ENCODE data around the gene PROCA1.
A peak's percentile ranks its signal among the peaks of the same experiment; 100 is the strongest.
"Not testable (repeated sequence)": the region's sequence is repeated elsewhere in the genome, so short reads cannot be mapped to it uniquely, and the experiment has no call there.

The PROCA1 gene

DNA sequence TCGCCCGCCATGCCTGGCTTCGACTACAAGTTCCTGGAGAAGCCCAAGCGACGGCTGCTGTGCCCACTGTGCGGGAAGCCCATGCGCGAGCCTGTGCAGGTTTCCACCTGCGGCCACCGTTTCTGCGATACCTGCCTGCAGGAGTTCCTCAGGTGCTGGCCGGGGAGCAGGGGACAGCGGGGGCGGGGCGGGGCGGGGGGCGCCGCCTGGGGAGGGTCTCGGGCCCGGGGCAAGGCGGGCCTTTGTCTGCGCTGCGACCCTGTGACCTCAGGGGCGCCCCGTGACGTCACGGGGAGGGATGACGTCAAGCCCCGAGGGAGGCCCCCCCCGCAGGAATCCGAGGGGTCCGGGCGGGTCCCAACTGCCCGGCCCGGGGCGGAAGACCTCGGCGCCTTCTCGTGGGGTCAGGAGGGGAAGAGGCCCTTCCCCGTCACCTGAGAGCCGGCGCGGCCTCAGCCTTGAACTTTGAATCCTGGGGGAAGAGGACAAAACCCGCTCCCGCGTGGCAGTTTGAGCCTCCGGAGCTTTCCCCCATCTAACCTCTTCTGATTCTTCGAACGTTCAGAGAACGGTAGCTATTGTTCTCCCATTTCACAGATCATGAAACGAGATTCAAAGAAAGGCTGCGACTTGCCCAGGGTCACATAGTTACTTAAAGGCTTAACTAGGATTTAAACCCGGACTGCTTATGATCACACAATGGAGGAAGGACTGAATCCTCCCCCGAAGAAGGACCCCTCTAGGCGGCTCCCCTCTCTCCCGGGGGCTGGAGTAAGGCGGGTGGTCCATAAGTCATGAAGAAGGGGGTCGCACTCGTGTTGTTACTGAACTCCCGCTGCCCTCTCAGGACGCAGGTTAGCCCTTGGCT, 32.6 kb upstream of the PROCA1 start:
- DNase-seq (ENCODE audit: low spot score): peak; percentile 24

DNA sequence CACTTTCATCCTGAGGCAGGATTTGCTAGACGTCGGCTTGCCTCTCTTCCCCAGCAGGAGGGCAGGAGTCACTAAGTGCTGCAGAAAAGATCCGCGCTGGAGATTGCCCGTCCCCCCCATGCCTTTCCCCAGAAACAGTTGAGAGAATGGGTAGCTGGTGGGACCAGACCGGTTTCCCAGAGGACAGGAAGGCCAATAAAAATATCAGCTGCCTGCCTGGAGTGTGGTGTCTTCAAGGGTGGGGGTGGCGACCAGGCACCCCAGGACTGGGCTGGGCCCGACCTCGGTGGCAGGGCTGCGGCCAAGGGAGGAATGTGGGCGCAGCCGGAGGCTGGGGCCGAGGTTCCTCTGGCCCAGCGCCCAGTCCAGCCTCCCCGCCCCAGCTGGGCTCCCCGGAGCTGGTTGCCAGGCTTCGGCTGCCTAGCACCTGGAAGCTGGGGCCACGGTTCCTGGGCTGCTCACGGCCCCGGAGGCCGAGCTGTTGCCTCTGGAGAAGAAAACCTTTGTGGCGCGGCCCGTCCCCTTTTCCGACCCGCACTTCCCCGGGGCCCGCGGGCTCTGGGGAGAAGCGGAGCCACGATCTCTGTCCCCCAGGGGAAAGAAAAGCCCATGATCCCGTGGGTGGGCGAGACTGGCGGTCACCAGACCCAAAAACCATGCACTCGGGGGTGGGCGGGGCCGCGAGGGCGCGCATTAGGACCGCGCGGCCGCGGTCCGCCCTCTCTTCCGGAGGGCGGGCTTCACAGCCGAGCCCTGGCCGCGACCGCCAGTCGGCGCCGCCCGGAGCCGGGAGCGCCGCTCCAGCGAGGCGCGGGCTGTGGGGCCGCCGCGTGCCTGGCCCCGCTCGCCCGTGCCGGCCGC, 31.8 kb upstream of the PROCA1 start, which contains the start of gene TRAF4:
TSS of gene TRAF4 (plus strand) at position 769 of the 861 bp plus-strand sequence. CDS start 102 bp downstream, outside the sequence.
- peak; percentile 81 for DNase-seq (ENCODE audit: low spot score)

DNA sequence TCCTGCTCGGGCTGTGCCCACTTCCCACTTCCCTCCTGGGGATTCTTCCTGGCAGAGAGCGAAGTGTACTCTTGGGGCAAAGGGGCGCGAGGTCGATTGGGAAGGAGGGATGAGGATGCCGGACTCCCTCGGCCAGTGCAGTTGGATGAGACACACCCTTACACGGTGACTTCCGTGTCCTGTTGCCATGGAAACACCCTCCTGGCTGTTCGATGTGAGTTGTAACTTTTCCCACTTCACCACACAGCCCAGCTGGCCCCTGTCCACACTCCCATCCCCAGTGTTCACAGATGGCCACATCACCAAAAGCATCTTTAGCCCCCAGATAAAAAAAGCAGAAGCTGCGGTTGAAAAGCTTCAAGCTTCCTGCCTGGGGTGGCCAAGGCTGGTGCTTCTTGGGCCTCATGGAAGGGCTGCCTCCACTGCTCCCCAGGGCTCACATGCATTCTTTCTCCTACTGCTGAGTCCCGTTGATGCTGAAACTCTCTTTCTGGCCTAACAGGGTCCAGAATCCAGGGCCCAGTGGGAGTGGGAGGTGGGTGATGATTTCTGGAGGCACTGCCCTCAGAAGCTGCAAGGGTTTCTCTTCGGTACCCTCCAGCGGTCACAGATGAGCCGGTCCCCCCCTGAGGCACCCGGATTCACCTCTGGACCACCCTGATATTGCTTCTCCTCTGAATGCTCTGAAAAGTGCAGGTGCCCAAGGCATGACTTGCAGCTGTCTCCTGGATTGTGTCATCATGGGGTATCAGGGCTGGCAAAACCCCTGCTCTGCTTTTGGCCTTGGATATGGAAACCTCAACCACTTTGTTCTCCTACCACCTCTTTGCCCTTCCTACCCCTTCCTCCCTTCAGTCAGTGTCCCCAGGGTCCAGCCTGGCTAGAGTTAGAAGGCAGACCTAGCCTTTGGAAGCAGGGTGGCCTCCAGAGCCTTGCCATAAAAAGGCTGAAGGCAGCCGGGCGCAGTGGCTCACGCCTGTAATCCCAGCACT, 30.0 kb upstream of the PROCA1 start:
- no peak for DNase-seq (ENCODE audit: low spot score)

DNA sequence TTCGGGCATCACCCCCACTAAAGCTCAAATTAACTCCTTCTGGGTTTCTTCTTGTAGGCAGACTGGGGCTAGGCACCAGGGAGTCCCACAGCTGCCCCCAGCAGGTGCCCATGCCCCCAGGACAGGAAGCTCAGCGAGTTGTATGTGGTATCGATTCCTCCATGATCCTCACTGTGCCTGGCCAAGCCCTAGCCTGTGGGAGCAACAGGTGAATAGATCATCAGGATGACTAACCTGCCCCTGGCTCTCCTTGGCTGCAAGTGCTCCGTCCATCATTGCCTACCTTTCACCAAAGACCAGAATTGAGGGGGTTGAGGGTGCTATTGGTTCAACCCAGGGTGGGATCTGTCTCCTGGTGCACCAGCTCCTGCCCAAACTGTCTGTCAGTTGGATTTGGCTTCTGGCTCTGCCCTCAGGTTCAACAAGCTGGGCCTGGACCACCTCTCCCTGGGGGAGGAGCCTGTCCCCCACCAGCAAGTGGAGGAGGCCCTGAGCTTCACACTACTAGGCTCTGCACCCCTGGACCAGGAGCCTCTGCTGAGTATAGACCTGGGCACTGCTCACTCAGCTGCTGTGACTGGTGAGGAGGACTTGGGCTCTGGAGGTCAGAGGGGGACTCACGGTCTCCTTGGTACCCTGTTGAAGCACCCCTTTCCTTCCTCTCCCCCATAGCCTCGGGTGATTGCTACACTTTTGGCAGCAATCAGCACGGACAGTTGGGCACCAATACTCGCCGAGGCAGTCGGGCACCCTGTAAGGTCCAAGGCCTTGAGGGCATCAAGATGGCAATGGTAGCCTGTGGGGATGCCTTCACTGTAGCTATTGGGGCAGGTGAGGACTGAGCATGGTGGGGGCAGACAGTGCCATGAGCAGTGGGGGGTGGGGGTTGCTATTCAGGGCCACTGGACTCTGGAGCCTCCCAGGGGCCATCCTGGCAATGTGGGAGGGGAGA, 29.0 kb upstream of the PROCA1 start:
- no peak for DNase-seq (ENCODE audit: low spot score)

DNA sequence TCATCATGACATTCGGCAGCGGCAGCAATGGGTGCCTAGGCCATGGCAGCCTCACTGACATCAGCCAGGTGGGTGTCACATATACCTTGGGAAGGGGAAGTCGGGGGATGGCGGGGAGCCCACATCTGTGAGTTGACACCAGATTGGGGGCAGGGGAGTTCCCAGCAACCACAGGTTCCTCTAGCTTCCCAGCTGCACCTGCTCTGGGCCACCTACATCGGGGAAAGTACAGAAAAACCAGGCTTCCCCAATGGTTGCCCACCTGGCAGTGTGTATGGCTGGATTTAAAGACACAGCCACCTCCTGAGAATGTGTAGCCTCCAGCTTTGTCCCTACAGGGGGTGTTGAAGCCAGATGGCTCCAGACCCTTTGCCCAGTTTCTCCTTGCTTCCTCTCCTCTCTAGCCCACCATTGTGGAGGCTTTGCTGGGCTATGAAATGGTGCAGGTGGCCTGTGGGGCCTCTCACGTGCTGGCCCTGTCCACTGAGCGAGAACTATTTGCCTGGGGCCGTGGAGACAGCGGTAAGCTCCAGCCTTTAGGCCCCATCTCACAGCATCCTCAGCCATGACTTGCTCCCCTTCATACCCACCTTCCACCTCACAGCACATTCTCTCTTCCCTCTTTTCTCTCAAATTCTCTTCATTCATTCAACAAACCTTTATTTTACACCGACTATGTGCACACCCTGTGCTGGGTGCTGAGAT, 27.1 kb upstream of the PROCA1 start:
- no peak for DNase-seq (ENCODE audit: low spot score)

DNA sequence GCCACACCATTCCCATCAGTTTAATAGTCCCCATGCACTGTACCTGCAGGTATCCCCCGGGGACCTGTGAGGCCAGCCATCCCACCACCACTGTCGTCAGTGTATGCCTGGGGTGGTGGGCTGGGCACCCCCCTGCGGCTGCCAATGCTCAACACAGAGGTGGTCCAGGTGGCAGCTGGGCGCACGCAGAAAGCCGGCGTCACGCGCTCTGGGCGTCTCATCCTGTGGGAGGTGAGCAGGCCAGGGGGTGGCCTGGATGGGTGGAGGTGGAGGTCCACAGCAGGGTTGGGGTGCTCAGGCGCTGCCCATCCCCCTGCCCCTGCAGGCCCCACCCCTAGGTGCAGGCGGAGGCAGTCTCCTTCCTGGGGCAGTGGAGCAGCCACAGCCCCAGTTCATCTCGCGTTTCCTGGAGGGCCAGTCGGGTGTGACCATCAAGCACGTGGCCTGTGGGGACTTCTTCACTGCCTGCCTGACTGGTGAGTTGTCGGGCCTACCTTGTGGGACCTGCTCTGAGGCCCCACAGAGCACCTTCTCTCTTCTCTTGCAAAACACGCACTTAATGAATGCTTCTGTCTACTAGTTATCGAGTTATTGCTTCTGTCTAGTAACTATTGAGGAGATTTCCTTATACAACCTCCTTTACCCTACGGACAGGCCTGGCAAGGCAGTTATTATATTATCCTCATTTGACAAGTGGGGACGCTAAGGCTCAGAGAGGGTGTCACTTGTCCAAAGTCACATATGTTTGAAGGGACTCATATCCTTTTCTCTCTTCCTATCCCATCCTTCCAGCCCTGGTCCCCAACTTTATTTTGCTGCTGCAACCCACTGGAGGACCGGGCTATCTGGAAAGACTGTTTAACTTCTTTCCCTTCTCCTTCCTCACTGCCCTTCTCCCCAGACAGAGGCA, 26.3 kb upstream of the PROCA1 start:
- no peak for DNase-seq (ENCODE audit: low spot score)

DNA sequence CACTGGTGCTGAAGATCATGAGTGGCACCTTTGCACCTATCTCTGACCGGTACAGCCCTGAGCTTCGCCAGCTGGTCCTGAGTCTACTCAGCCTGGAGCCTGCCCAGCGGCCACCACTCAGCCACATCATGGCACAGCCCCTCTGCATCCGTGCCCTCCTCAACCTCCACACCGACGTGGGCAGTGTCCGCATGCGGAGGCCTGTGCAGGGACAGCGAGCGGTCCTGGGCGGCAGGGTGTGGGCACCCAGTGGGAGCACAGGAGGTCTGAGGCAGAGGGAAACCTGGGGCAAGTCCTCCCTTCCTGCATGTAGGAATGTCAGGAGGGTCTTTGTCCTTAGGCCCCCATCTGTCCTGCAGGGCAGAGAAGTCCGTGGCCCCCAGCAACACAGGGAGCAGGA, 25.6 kb upstream of the PROCA1 start:
- no peak for DNase-seq (ENCODE audit: low spot score)

DNA sequence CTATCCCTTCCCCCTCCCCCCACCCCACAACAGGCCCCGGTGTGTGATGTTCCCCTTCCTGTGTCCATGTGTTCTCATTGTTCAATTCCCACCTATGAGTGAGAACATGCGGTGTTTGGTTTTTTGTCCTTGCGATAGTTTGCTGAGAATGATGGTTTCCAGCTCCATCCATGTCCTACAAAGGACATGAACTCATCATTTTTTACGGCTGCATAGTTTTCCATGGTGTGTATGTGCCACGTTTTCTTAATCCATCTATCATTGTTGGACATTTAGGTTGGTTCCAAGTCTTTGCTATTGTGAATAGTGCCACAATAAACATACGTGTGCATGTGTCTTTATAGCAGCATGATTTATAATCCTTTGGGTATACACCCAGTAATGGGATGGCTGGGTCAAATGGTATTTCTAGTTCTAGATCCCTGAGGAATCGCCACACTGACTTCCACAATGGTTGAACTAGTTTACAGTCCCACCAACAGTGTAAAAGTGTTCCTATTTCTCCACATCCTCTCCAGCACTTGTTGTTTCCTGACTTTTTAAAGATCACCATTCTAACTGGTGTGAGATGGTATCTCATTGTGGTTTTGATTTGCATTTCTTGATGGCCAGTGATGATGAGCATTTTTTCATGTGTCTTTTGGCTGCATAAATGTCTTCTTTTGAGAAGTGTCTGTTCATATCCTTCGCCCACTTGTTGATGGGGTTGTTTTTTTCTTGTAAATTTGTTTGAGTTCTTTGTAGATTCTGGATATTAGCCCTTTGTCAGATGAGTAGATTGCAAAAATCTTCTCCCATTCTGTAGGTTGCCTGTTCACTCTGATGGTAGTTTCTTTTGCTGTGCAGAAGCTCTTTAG, 24.5 kb upstream of the PROCA1 start:
- DNase-seq (ENCODE audit: low spot score): not testable (repeated sequence)

DNA sequence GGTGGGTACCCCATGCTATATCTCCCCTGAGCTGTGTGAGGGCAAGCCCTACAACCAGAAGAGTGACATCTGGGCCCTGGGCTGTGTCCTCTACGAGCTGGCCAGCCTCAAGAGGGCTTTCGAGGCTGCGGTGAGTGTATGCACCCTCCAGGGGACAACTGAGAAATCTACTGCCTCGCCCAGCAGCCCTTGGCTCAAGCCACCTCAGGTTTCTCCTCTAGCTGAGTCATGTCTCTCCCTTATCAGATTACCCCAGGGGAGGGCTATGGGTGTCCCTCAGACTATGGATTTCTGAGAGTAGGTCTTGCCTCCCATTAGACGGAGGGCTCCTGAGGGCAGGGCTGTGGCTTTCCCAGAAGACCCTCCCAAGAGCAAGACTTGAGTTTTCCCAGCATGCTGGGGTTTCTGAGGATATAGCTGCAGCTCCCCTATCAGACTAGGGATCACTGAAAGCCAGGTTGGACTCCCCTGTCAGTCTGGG, 23.6 kb upstream of the PROCA1 start:
- peak; percentile 75 for DNase-seq (ENCODE audit: low spot score)

DNA sequence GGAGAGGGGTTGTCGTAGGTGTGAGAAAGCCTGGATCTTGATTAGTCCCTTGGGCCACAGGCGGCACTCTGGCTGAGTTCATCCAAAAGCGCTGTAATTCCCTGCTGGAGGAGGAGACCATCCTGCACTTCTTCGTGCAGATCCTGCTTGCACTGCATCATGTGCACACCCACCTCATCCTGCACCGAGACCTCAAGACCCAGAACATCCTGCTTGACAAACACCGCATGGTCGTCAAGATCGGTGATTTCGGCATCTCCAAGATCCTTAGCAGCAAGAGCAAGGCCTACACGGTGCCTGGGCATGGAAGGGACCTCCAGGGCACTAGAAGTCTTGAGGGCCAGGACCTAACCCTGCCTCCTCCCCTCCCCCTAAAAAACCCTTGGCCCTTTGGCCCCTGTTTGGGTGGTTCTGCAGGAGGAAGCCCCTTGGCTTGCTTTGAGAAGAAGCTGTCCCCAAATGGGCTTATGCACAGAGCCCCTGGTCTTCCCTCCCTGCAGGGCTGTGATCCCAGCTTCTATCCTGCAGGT, 23.1 kb upstream of the PROCA1 start:
- DNase-seq (ENCODE audit: low spot score): no peak

DNA sequence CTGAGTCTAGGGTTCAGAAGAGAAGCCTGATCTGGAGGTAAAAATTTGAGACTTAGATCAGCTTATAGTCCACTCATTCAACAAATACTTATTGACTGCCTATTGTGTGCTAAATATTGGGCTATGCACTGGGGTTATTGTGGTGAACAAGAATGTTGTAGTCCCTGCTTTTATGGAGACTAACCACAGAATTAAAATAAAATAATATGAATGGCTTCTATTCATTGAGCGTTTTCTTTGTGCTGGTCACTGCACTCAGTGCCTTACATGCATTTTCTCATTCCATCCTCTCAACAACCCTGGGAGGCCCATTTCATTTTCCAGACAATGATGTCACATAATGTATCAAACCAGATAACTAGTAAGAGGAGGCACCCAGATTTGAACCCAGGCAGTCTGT, 21.7 kb upstream of the PROCA1 start:
- DNase-seq (ENCODE audit: low spot score): no peak

DNA sequence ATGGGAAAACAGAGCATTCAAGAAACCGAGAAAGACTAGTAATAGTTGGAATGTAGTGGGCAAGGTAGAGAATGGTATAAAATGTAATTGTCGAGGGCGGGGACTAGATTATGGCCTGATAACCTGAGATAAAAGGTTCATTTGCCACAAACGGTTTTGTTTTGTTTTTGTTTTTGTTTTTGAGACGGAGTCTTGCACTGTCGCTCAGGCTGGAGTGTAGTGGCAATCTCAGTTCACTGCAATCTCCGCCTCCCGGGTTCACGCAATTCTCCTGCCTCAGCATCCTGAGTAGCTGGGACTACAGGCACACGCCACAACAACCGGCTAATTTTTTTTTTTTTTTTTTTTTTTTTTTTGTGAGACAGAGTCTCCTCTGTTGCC, 18.3 kb upstream of the PROCA1 start:
- DNase-seq (ENCODE audit: low spot score): no peak

DNA sequence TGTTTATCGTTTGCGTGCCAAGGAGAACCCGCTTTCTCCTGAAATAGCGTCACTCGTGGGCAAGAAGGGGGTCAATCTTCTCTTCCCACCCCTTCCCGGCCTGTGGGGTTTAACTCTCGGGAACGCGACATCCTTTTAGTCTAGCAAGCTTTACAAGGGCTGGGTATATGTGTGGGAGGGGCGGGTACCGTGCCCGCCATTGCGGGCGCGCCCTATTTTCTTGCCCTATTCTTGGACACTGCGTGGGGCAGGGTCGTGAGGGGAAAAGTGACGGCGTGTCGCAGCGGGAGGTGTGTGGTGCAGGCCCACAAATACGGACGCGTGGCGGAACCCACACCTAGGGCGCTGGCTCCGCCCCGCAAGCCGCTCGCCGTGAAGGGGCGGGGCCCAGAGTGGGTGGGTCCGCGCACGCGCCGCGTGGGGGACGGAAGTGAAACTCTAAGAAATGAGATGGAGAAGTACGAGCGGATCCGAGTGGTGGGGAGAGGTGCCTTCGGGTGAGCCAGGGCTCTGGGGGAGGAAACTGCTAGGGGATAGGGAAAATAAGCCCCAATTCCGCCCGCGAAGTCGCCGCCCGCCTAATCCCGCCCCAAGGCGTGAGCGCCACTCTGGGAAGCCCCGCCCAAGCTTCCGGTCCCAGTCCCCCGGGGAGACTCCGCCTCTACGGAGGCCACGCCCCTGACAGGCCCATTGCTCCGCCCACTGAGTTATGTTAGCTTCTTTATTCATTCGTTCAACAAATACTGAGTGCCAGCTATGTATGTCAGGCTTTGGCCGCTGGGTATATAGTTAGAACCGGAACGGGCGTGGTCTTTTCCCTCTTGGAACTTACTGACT, 16.9 kb upstream of the PROCA1 start, which contains the start of gene NEK8:
TSS of gene NEK8 (plus strand) at position 425 of the 837 bp plus-strand sequence. CDS start at position 451, 26 bp downstream.
- peak; percentile 97 for DNase-seq (ENCODE audit: low spot score)

DNA sequence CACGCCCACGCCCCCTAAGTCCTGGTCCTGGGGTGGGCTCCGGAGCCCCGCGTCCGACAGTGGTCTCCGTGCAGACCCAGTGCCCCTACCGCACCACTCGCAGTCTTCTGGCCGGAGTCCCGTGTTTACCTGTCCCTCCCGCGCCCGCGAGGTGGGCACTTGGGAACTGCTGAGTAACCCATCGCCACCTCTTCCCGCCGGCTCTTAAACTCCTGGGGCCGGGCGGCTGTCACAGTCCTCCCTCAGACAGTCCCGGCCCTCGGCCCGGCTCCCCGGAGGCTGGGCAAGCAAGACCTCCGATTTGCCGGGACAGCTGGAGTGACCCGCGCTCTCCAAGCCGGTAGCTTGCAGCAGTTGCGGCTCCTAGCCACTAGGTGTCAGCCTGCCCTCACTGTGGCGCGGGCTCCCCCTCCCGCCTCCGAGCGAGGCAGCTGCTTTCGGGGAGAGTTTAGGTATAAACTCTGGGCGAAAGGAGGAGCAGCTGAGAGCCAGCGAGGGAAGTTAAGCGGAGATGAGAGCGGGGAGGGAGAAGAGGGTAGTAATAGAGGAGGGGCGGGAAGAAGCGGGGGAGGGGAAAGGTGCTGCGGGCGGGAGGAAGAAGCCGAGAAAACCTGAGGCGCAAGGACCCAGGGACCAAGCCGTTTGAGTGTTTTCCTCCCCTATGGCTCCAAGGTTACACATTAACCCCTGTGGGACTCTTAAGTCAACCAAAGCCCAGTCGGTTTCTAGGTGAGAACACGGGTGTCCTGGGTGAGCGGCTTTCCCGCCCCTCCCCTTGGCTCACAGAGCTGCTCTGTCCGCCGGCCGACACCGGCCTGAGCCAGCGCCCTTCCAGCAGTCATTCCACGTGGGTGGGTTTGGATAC, 15.2 kb upstream of the PROCA1 start:
- DNase-seq (ENCODE audit: low spot score): peak; percentile 92

DNA sequence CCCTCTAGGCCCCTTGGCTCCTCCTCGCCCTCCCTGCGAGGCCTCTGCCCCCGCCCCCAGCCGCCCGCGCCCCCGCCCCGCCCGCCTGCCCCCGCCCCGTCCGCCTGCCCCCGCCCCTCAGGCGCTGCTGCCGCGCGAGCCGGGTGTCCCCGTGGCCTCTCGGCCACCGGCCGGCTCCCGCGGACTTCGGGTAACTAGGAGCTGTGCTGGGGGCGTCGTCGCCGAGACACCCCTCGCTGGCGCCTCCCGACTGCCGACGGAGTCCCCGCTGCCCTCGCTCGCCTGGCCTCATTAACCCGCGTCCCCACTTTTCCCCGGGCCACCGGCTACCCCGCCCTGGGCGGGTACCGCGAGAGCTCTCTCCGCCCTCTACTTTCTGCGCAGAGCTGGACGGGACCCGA, 14.5 kb upstream of the PROCA1 start, which contains the start of gene TLCD1:
TSS of gene TLCD1 (minus strand) at position 8 of the 401 bp plus-strand sequence. CDS start 136 bp downstream, outside the sequence.
- peak; percentile 71 for DNase-seq (ENCODE audit: low spot score)
